DND-41 (cell line): ENCODE results near the gene ESF1.

ENCODE experiments used
- ATAC-seq: fragments of 200-7000 bp; cut with Tn5 transposase; 3 replicates; pipeline ENCODE4 v1.9.1; 2021; ENCODE audit warnings: low read depth; ENCODE audit not compliant: insufficient read depth
- DNase-seq: peaks from one replicate; pipeline ENCODE4 v3.0.0-alpha.2; 2020
- H2AFZ ChIP-seq: 2 replicates; pipeline ENCODE4 v1.6.0; 2012; ENCODE audit warnings: low read depth, low read length
- H3K27ac ChIP-seq: 2 replicates; pipeline ENCODE4 v1.5.1; 2012; ENCODE audit warnings: low read length, inconsistent platforms
- H3K27me3 ChIP-seq: fragments of 200-600 bp; sonication (generic); 2 replicates; pipeline ENCODE4 v1.6.0; 2012; ENCODE audit warnings: low read length, mild to moderate bottlenecking, inconsistent platforms; ENCODE audit not compliant: insufficient read depth, poor library complexity
- H3K36me3 ChIP-seq: 2 replicates; pipeline ENCODE4 v1.5.1; 2012; ENCODE audit warnings: low read length, inconsistent platforms; ENCODE audit not compliant: insufficient read depth
- H3K4me1 ChIP-seq: 2 replicates; pipeline ENCODE4 v1.5.1; 2012; ENCODE audit warnings: mild to moderate bottlenecking, low read length; ENCODE audit not compliant: insufficient read depth
- H3K4me2 ChIP-seq: 2 replicates; pipeline ENCODE4 v1.6.0; 2012; ENCODE audit warnings: mild to moderate bottlenecking, moderate library complexity, low read length, inconsistent platforms; ENCODE audit not compliant: insufficient read depth
- H3K4me3 ChIP-seq, 2 experiments: fragments of 200-600 bp in 1 of 2; shearing (Covaris generic) in 1 of 2; 2 replicates each; pipeline ENCODE4 v1.5.1; 2012 to 2016; ENCODE audit warnings: inconsistent platforms in 2 of 2, low read length in 2 of 2, mild to moderate bottlenecking in 2 of 2, low read depth in 1 of 2, moderate library complexity in 1 of 2
- H3K79me2 ChIP-seq: 2 replicates; pipeline ENCODE4 v1.6.0; 2012; ENCODE audit warnings: low read length, inconsistent platforms; ENCODE audit not compliant: insufficient read depth
- H3K9ac ChIP-seq: 2 replicates; pipeline ENCODE4 v1.6.0; 2012; ENCODE audit warnings: low read depth, mild to moderate bottlenecking, inconsistent platforms, low read length, moderate library complexity
- H3K9me3 ChIP-seq: 2 replicates; pipeline ENCODE4 v1.5.1; 2012; ENCODE audit warnings: low read length, moderate library complexity, mild to moderate bottlenecking, inconsistent platforms; ENCODE audit not compliant: insufficient read depth, severe bottlenecking
- H4K20me1 ChIP-seq: 2 replicates; pipeline ENCODE4 v1.6.0; 2012; ENCODE audit warnings: low read length; ENCODE audit not compliant: insufficient read depth
- EZH2 ChIP-seq: IDR thresholded peaks from 3 replicates; pipeline ENCODE4 v1.6.1; 2012; ENCODE audit warnings: borderline replicate concordance, low read depth, mild to moderate bottlenecking, moderate library complexity, low read length, inconsistent platforms; ENCODE audit not compliant: severe bottlenecking
- TF ChIP-seq, protein P1 (sequence below): IDR thresholded peaks from 2 replicates; pipeline ENCODE4 v1.5.1; 2012; ENCODE audit warnings: borderline replicate concordance, low read length, moderate library complexity, mild to moderate bottlenecking; ENCODE audit not compliant: poor library complexity, severe bottlenecking; ENCODE audit errors: extremely low read depth

The ESF1 gene

GRCh38 chr20:13799040-13799439 lies 14.3 kb upstream of the ESF1 start:
- TF ChIP-seq, protein P1, sequence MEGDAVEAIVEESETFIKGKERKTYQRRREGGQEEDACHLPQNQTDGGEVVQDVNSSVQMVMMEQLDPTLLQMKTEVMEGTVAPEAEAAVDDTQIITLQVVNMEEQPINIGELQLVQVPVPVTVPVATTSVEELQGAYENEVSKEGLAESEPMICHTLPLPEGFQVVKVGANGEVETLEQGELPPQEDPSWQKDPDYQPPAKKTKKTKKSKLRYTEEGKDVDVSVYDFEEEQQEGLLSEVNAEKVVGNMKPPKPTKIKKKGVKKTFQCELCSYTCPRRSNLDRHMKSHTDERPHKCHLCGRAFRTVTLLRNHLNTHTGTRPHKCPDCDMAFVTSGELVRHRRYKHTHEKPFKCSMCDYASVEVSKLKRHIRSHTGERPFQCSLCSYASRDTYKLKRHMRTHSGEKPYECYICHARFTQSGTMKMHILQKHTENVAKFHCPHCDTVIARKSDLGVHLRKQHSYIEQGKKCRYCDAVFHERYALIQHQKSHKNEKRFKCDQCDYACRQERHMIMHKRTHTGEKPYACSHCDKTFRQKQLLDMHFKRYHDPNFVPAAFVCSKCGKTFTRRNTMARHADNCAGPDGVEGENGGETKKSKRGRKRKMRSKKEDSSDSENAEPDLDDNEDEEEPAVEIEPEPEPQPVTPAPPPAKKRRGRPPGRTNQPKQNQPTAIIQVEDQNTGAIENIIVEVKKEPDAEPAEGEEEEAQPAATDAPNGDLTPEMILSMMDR, result no peak
- TF ChIP-seq EZH2, result no peak
- Histone ChIP-seq H4K20me1 (no peaks in the 10 kb centered on the region), H2AFZ (no peak overlapping the region), H3K27ac (peak overlapping the region; percentile 82), H3K4me3 (no peak overlapping the region), H3K27me3 (no peaks in the 10 kb centered on the region), H3K4me2 (peak overlapping the region; percentile 0; the same call in 1 of the 2 replicates), H3K9ac (no peak overlapping the region), H3K4me1 (peaks cover 51% of the 10 kb centered on the region), H3K79me2 (peaks cover 29% of the 10 kb centered on the region), H3K36me3 (peaks cover 86% of the 10 kb centered on the region), H3K9me3 (no peaks in the 10 kb centered on the region)
- ATAC-seq (no peak), DNase-seq (no peak)

GRCh38 chr20:13794667-13795066 lies 9.9 kb upstream of the ESF1 start:
- Histone ChIP-seq H3K4me3 (no peak overlapping the region), H3K4me1 (peaks cover 32% of the 10 kb centered on the region), H3K27me3 (no peaks in the 10 kb centered on the region), H3K27ac (no peak overlapping the region), H4K20me1 (peaks cover 3% of the 10 kb centered on the region; the same call in 1 of the 2 replicates), H3K9ac (no peak overlapping the region), H3K36me3 (peaks cover 98% of the 10 kb centered on the region), H3K4me2 (no peak overlapping the region), H2AFZ (no peak overlapping the region), H3K9me3 (no peaks in the 10 kb centered on the region), H3K79me2 (peaks cover 51% of the 10 kb centered on the region)
- no peak for DNase-seq
- ATAC-seq, result no peak
- TF ChIP-seq, protein P1, result no peak
- TF ChIP-seq EZH2, result no peak

DNA sequence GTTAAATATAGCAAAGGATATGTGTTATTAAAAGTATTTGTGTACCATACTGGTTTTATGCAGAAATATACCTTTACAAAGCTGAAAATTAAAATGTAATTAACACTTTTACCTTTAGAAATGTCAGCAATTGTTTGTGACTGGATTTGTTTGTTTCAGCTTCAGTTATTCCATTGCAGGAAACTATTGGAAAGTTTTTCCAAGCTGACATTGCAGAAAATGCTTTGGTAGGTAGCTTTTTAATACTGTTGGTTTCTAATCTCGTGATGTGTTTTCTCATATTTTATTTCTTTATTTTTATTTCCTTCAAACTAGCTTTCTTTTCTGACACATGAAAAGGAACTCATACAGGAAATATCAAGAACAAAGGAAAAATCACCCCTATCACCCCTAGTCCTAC lies 8.3 kb upstream of the ESF1 start:
- Histone ChIP-seq H3K9ac (no peak overlapping the region), H3K4me3 (no peak overlapping the region), H3K27me3 (no peaks in the 10 kb centered on the region), H3K36me3 (peaks cover 98% of the 10 kb centered on the region), H3K79me2 (peaks cover 65% of the 10 kb centered on the region), H3K4me1 (peaks cover 20% of the 10 kb centered on the region; the same call in 1 of the 2 replicates), H3K9me3 (no peaks in the 10 kb centered on the region), H4K20me1 (peaks cover 3% of the 10 kb centered on the region; the same call in 1 of the 2 replicates), H3K4me2 (no peak overlapping the region), H2AFZ (no peak overlapping the region), H3K27ac (no peak overlapping the region)
- ATAC-seq (no peak), DNase-seq (no peak)
- no peak for TF ChIP-seq EZH2
- TF ChIP-seq, protein P1, result no peak
